Measurements from ENCODE around the gene SEC24D. TPM values are rescaled to one million over a fixed set of nuclear protein-coding genes. Genes with fewer than 3 reads are reported as not detected.
A peak's percentile ranks its signal among the peaks of the same experiment; 100 is the strongest.

Gene SEC24D
- total and polyA plus RNA-seq, 9 of the 15 experiments (the other 6 are each of a cell fraction or from before 2014, with no cell fraction given) = 7.1 to 22.5 (median 11.3) TPM

DNA sequence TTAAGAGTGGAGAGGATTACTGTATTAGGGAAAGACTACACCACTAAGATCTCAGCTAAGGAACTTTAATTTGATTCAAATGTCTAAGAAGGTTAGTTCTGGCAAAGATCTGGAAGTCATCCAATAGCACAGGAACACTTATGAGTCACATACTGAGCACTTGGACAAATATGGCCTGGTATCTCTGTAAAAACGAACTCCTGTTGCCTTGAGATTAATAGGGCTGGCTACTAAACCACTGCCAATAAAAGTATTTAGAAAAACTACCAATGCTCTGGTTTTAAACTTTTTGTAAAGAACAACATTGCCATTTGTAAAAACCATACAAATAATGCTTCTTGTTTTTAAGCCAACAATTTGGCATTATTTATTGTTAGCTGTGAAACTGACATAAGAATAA, 70.5 kb downstream of the SEC24D start (continued):
- TF ChIP-seq, protein P1, sequence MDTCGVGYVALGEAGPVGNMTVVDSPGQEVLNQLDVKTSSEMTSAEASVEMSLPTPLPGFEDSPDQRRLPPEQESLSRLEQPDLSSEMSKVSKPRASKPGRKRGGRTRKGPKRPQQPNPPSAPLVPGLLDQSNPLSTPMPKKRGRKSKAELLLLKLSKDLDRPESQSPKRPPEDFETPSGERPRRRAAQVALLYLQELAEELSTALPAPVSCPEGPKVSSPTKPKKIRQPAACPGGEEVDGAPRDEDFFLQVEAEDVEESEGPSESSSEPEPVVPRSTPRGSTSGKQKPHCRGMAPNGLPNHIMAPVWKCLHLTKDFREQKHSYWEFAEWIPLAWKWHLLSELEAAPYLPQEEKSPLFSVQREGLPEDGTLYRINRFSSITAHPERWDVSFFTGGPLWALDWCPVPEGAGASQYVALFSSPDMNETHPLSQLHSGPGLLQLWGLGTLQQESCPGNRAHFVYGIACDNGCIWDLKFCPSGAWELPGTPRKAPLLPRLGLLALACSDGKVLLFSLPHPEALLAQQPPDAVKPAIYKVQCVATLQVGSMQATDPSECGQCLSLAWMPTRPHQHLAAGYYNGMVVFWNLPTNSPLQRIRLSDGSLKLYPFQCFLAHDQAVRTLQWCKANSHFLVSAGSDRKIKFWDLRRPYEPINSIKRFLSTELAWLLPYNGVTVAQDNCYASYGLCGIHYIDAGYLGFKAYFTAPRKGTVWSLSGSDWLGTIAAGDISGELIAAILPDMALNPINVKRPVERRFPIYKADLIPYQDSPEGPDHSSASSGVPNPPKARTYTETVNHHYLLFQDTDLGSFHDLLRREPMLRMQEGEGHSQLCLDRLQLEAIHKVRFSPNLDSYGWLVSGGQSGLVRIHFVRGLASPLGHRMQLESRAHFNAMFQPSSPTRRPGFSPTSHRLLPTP (IDR thresholded peaks at IDR 0.05; ENCODE audit: borderline replicate concordance, extremely low read depth, insufficient read length) = no peak
- TF ChIP-seq EP300 (IDR thresholded peaks at IDR 0.05; ENCODE audit: low read length) = no peak; the same call in 1 of the 2 replicates
- TF ChIP-seq MTA2 (IDR thresholded peaks at IDR 0.05; ENCODE audit: low read depth) = 0 out of 2 replicates have a peak, but pooled peaks have one; percentile 18
- TF ChIP-seq, protein P2, sequence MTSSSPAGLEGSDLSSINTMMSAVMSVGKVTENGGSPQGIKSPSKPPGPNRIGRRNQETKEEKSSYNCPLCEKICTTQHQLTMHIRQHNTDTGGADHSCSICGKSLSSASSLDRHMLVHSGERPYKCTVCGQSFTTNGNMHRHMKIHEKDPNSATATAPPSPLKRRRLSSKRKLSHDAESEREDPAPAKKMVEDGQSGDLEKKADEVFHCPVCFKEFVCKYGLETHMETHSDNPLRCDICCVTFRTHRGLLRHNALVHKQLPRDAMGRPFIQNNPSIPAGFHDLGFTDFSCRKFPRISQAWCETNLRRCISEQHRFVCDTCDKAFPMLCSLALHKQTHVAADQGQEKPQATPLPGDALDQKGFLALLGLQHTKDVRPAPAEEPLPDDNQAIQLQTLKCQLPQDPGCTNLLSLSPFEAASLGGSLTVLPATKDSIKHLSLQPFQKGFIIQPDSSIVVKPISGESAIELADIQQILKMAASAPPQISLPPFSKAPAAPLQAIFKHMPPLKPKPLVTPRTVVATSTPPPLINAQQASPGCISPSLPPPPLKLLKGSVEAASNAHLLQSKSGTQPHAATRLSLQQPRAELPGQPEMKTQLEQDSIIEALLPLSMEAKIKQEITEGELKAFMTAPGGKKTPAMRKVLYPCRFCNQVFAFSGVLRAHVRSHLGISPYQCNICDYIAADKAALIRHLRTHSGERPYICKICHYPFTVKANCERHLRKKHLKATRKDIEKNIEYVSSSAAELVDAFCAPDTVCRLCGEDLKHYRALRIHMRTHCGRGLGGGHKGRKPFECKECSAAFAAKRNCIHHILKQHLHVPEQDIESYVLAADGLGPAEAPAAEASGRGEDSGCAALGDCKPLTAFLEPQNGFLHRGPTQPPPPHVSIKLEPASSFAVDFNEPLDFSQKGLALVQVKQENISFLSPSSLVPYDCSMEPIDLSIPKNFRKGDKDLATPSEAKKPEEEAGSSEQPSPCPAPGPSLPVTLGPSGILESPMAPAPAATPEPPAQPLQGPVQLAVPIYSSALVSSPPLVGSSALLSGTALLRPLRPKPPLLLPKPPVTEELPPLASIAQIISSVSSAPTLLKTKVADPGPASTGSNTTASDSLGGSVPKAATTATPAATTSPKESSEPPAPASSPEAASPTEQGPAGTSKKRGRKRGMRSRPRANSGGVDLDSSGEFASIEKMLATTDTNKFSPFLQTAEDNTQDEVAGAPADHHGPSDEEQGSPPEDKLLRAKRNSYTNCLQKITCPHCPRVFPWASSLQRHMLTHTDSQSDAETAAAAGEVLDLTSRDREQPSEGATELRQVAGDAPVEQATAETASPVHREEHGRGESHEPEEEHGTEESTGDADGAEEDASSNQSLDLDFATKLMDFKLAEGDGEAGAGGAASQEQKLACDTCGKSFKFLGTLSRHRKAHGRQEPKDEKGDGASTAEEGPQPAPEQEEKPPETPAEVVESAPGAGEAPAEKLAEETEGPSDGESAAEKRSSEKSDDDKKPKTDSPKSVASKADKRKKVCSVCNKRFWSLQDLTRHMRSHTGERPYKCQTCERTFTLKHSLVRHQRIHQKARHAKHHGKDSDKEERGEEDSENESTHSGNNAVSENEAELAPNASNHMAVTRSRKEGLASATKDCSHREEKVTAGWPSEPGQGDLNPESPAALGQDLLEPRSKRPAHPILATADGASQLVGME (CRISPR knock-in tag; IDR thresholded peaks at IDR 0.05) = no peak
- TF ChIP-seq, protein P3, sequence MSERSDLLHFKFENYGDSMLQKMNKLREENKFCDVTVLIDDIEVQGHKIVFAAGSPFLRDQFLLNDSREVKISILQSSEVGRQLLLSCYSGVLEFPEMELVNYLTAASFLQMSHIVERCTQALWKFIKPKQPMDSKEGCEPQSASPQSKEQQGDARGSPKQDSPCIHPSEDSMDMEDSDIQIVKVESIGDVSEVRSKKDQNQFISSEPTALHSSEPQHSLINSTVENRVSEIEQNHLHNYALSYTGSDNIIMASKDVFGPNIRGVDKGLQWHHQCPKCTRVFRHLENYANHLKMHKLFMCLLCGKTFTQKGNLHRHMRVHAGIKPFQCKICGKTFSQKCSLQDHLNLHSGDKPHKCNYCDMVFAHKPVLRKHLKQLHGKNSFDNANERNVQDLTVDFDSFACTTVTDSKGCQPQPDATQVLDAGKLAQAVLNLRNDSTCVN (CRISPR knock-in tag; IDR thresholded peaks at IDR 0.05) = no peak
- TF ChIP-seq CHD2 (IDR thresholded peaks at IDR 0.05; ENCODE audit: low read depth, low read length) = no peak
- TF ChIP-seq, protein P4, sequence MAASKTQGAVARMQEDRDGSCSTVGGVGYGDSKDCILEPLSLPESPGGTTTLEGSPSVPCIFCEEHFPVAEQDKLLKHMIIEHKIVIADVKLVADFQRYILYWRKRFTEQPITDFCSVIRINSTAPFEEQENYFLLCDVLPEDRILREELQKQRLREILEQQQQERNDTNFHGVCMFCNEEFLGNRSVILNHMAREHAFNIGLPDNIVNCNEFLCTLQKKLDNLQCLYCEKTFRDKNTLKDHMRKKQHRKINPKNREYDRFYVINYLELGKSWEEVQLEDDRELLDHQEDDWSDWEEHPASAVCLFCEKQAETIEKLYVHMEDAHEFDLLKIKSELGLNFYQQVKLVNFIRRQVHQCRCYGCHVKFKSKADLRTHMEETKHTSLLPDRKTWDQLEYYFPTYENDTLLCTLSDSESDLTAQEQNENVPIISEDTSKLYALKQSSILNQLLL (CRISPR knock-in tag; IDR thresholded peaks at IDR 0.05; ENCODE audit: borderline replicate concordance) = no peak
- TF ChIP-seq XRCC5 (IDR thresholded peaks at IDR 0.05; ENCODE audit: low read depth, low read length) = no peak
- TF ChIP-seq ZC3H8 (IDR thresholded peaks at IDR 0.05) = no peak
- TF ChIP-seq, protein P5, sequence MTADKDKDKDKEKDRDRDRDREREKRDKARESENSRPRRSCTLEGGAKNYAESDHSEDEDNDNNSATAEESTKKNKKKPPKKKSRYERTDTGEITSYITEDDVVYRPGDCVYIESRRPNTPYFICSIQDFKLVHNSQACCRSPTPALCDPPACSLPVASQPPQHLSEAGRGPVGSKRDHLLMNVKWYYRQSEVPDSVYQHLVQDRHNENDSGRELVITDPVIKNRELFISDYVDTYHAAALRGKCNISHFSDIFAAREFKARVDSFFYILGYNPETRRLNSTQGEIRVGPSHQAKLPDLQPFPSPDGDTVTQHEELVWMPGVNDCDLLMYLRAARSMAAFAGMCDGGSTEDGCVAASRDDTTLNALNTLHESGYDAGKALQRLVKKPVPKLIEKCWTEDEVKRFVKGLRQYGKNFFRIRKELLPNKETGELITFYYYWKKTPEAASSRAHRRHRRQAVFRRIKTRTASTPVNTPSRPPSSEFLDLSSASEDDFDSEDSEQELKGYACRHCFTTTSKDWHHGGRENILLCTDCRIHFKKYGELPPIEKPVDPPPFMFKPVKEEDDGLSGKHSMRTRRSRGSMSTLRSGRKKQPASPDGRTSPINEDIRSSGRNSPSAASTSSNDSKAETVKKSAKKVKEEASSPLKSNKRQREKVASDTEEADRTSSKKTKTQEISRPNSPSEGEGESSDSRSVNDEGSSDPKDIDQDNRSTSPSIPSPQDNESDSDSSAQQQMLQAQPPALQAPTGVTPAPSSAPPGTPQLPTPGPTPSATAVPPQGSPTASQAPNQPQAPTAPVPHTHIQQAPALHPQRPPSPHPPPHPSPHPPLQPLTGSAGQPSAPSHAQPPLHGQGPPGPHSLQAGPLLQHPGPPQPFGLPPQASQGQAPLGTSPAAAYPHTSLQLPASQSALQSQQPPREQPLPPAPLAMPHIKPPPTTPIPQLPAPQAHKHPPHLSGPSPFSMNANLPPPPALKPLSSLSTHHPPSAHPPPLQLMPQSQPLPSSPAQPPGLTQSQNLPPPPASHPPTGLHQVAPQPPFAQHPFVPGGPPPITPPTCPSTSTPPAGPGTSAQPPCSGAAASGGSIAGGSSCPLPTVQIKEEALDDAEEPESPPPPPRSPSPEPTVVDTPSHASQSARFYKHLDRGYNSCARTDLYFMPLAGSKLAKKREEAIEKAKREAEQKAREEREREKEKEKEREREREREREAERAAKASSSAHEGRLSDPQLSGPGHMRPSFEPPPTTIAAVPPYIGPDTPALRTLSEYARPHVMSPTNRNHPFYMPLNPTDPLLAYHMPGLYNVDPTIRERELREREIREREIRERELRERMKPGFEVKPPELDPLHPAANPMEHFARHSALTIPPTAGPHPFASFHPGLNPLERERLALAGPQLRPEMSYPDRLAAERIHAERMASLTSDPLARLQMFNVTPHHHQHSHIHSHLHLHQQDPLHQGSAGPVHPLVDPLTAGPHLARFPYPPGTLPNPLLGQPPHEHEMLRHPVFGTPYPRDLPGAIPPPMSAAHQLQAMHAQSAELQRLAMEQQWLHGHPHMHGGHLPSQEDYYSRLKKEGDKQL (CRISPR knock-in tag; IDR thresholded peaks at IDR 0.05; ENCODE audit: borderline replicate concordance) = no peak
